ENCODE results near the gene SNX5. TPM values are rescaled to one million over a fixed set of nuclear protein-coding genes. Genes with fewer than 3 reads are reported as not detected.
A peak's percentile ranks its signal among the peaks of the same experiment; 100 is the strongest.

Gene SNX5
- polyA plus RNA-seq, 6 donors from 2014 or later: 102 to 151 (median 122) TPM

DNA sequence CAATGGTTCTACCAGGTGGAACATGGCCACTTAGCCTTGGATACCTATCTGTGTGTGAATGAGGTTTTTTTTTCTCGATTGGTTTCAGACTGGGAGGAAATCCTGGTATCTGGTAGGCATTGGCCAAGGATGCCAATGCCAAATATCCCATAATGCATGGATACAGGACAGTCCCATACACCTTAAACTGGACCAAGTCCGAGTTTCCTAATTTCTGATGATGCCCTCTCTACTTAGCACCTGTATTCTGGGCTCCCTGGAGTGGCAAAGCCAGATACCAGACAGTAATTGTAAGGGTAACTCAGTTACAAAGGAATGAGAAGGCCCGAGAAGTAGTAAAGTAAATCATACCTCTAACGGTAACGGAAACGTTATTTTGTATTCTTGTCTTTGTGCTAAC is 17.9 kb downstream of the SNX5 start:
- no peak for ATAC-seq (ENCODE audit: low read depth in 2 of 2)
- Mint-ChIP-seq H3K27me3 (no peaks in the 10 kb centered on the region), H3K4me1 (peaks cover 43 to 47% (median 44%) of the 10 kb centered on the region in 3 donors), H3K27ac (peak overlapping the region in 3 of 6 donors; percentile 47 to 76 (median 72)), H3K9me3 (no peaks in the 10 kb centered on the region), H3K4me3 (peak overlapping the region in 1 of 8 donors; percentile 57), H3K36me3 (peaks cover 17 to 45% of the 10 kb centered on the region in 2 donors)
- DNase-seq: no peak

DNA sequence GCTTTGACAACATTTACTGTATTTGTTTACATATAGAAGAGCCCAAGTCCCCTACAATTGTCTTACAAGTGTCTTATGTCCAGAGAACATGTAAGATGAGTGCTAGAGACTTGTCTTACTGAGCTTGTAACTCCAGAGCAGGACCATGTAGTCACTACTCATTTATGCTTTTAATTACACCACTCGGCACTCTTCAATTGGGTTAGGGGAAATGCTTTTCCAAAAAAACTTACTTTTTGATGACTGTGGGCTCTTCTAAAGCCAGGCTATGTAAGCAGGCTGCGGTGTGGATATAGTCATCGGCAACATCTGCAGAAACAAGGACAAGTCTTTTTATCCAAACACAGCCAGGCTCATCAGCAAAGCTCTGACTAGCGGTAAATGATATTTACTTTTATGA is 18.7 kb downstream of the SNX5 start:
- no peaks in the 10 kb centered on the region for H3K9me3 Mint-ChIP-seq
- H3K27ac Mint-ChIP-seq: no peak overlapping the region
- peaks cover 38 to 42% (median 39%) of the 10 kb centered on the region in 3 donors for H3K4me1 Mint-ChIP-seq

DNA sequence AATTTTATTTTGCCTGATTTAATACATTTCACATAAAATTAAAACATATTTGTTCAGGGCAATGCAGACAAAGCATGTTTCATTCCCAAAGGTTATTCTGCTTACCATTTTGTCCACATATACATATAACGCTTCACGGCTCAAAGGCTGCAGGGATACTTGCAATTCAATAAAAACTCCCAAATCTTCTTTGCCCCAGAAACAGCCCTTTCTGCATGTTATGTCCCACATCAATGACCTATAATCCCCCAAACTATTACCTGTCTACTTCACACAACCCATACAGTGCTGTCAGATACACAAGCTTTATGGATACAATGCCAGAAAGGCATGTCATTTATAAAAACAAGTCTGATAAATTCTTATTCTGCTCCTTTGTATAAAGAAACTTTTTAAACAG is 20.2 kb downstream of the SNX5 start:
- Mint-ChIP-seq H3K4me1 (peaks cover 36 to 41% (median 38%) of the 10 kb centered on the region in 3 donors), H3K27ac (peak overlapping the region in 2 of 6 donors; percentile 35 to 57), H3K27me3 (no peaks in the 10 kb centered on the region), H3K4me3 (no peak overlapping the region), H3K36me3 (peaks cover 27 to 34% of the 10 kb centered on the region in 2 donors), H3K9me3 (no peaks in the 10 kb centered on the region)
- no peak for ATAC-seq (ENCODE audit: low read depth in 2 of 2)
- no peak for DNase-seq

More for the DNA sequence above, 18.7 kb downstream of the SNX5 start:
- ATAC-seq (ENCODE audit: low read depth in 2 of 2) (no peak), DNase-seq (no peak)
- Mint-ChIP-seq H3K27me3 (no peaks in the 10 kb centered on the region), H3K4me3 (no peak overlapping the region), H3K36me3 (peaks cover 23 to 40% of the 10 kb centered on the region in 2 donors)

- peak overlapping the region in 2 of 6 donors; percentile 33 to 70 for H3K27ac Mint-ChIP-seq
- peaks cover 27 to 34% of the 10 kb centered on the region in 2 donors for H3K36me3 Mint-ChIP-seq
- no peak for DNase-seq
- no peaks in the 10 kb centered on the region for H3K9me3 Mint-ChIP-seq
- peaks cover 32 to 37% (median 33%) of the 10 kb centered on the region in 3 donors for H3K4me1 Mint-ChIP-seq
- H3K27me3 Mint-ChIP-seq: no peaks in the 10 kb centered on the region
- H3K4me3 Mint-ChIP-seq: no peak overlapping the region
- ATAC-seq (ENCODE audit: low read depth in 2 of 2): no peak
Observed at GRCh38 chr20:17947474-17947815, 21.1 kb downstream of the SNX5 start.

GRCh38 chr20:17946572-17947473 is 21.8 kb downstream of the SNX5 start:
- Mint-ChIP-seq H3K27me3 (no peaks in the 10 kb centered on the region), H3K27ac (peak overlapping the region in 4 of 6 donors; percentile 9 to 70 (median 22)), H3K9me3 (no peaks in the 10 kb centered on the region), H3K4me1 (peaks cover 30 to 35% (median 32%) of the 10 kb centered on the region in 3 donors), H3K36me3 (peaks cover 27 to 34% of the 10 kb centered on the region in 2 donors), H3K4me3 (no peak overlapping the region)
- DNase-seq (no peak), ATAC-seq (ENCODE audit: low read depth in 2 of 2) (no peak)

- H3K9me3 Mint-ChIP-seq: no peaks in the 10 kb centered on the region
- peaks cover 32 to 35% (median 34%) of the 10 kb centered on the region in 3 donors for H3K4me1 Mint-ChIP-seq
- H3K36me3 Mint-ChIP-seq: peaks cover 27 to 34% of the 10 kb centered on the region in 2 donors
- DNase-seq (no peak), ATAC-seq (ENCODE audit: low read depth in 2 of 2) (no peak)
- H3K27ac Mint-ChIP-seq: peak overlapping the region in 3 of 6 donors; percentile 18 to 37 (median 27)
- no peaks in the 10 kb centered on the region for H3K27me3 Mint-ChIP-seq
- H3K4me3 Mint-ChIP-seq: no peak overlapping the region
Observed at GRCh38 chr20:17946040-17946439, 22.6 kb downstream of the SNX5 start.

DNA sequence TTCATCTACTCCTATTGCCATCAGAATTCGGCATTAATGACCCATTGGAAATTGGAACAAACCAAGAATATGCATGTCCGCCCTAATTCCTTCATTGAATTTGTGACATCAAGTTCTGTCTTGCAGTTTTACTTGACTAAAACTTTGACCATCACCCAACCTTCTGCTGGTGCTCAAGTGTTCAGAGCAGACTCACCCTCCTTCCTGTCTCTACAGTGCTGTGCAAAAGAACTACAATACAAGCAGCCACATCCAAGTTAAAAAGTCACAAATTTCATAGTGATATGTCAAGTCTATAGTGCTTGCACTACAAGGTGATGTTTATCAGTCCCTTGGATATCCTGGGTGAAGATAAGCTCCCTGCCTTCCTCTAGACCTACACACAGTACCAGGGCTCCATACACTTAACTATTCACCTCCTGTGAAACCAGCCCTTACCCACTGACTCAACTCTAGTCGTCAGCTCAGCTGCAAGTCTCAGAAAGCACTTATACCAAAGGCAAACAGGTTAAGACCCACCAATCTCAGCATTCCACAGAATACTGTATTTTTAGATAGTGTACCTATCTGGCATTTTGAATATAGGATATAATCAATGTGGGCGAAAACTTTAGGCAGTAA is 23.6 kb downstream of the SNX5 start:
- Mint-ChIP-seq H3K27me3 (no peaks in the 10 kb centered on the region), H3K9me3 (no peaks in the 10 kb centered on the region), H3K4me3 (peak overlapping the region in 1 of 8 donors; percentile 74), H3K36me3 (peaks cover 27 to 34% of the 10 kb centered on the region in 2 donors), H3K27ac (peak overlapping the region in 3 of 6 donors; percentile 11 to 84 (median 18)), H3K4me1 (peaks cover 32 to 38% (median 35%) of the 10 kb centered on the region in 3 donors)
- DNase-seq: no peak
- ATAC-seq (ENCODE audit: low read depth in 2 of 2): no peak

DNA sequence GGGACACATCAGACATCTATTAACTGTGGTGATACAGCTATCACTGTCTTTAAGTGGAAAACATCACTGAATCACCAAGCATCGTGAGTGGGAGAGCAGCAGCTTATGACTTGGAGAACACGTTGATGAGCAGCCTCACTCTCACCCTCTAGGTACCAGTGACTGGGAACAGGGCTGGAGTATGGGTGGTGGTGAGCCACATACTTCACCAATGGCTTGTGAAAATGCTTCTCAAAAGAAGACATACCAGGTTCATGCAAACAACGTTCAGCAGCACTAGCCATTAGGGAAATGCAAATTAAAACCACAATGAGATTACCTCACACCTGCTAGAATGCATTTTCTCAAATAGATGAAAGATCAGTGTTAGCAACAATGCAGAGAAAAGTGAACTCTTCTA is 25.3 kb downstream of the SNX5 start:
- DNase-seq: peak; percentile 37
- H3K36me3 Mint-ChIP-seq: peaks cover 21% of the 10 kb centered on the region in 2 donors
- peaks cover 34 to 52% (median 38%) of the 10 kb centered on the region in 3 donors for H3K4me1 Mint-ChIP-seq
- peak overlapping the region in 4 of 6 donors; percentile 16 to 85 (median 55) for H3K27ac Mint-ChIP-seq
- peak; percentile 66 to 67 for ATAC-seq (ENCODE audit: low read depth in 2 of 2)
- no peaks in the 10 kb centered on the region for H3K9me3 Mint-ChIP-seq
- peak overlapping the region in 4 of 8 donors; percentile 23 to 55 (median 24) for H3K4me3 Mint-ChIP-seq
- H3K27me3 Mint-ChIP-seq: no peaks in the 10 kb centered on the region

GRCh38 chr20:17941826-17942196 is 26.8 kb downstream of the SNX5 start:
- Mint-ChIP-seq H3K36me3 (peaks cover 12 to 13% of the 10 kb centered on the region in 2 donors), H3K9me3 (no peaks in the 10 kb centered on the region), H3K4me1 (peaks cover 30 to 50% (median 38%) of the 10 kb centered on the region in 3 donors), H3K4me3 (no peak overlapping the region), H3K27me3 (no peaks in the 10 kb centered on the region), H3K27ac (peak overlapping the region in 2 of 6 donors; percentile 9 to 75)
- ATAC-seq (ENCODE audit: low read depth in 2 of 2) (no peak), DNase-seq (no peak)

DNA sequence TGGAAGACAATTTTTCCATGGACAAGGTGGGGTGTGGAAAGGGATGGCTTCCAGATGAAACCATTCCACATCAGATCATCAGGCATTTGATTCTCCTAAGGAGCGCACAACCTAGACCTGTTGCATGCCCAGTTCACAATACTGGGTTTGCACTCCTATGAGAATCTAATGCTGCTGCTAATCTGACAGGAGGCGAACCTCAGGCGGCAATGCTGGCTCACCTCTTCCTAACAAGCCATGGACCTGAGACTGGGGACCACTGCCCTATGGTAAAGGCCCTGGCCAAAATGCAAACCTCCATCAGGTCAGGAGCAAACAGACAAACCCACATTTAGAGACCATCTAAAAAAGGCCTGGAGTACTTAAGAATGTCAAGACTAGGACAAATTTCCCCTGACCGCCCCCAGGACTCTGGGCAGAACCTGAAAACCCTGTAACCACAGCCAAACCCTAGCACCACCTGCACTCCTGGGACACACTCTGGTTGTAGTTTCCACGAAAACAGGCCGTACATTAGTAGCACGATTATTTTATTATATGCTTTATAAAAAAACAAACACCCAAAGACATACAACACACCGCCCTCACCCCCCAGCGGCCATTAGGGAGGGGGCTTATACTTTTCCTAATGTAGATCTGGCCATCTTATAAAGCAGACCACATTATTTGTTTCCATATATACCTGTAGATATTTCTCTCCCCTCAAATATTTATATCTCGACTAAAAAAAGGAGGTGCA is 27.3 kb downstream of the SNX5 start:
- no peaks in the 10 kb centered on the region for H3K27me3 Mint-ChIP-seq
- peak overlapping the region in 5 of 6 donors; percentile 9 to 84 (median 69) for H3K27ac Mint-ChIP-seq
- no peak overlapping the region for H3K4me3 Mint-ChIP-seq
- H3K9me3 Mint-ChIP-seq: no peaks in the 10 kb centered on the region
- DNase-seq: no peak
- peaks cover 25 to 48% (median 33%) of the 10 kb centered on the region in 3 donors for H3K4me1 Mint-ChIP-seq
- peaks cover 6 to 10% of the 10 kb centered on the region in 2 donors for H3K36me3 Mint-ChIP-seq
- no peak for ATAC-seq (ENCODE audit: low read depth in 2 of 2)

- H3K4me1 Mint-ChIP-seq: peaks cover 21 to 48% (median 31%) of the 10 kb centered on the region in 3 donors
- H3K9me3 Mint-ChIP-seq: no peaks in the 10 kb centered on the region
- DNase-seq (no peak), ATAC-seq (ENCODE audit: low read depth in 2 of 2) (no peak)
- no peaks in the 10 kb centered on the region for H3K27me3 Mint-ChIP-seq
- H3K36me3 Mint-ChIP-seq: peaks cover 5 to 9% of the 10 kb centered on the region in 2 donors
- H3K27ac Mint-ChIP-seq: peak overlapping the region in 3 of 6 donors; percentile 77 to 84 (median 80)
- peak overlapping the region in 1 of 8 donors; percentile 56 for H3K4me3 Mint-ChIP-seq
Observed at GRCh38 chr20:17940224-17940971, 28.2 kb downstream of the SNX5 start.

- H3K4me3 Mint-ChIP-seq: no peak overlapping the region
- no peaks in the 10 kb centered on the region for H3K27me3 Mint-ChIP-seq
- no peak for ATAC-seq (ENCODE audit: low read depth in 2 of 2)
- H3K4me1 Mint-ChIP-seq: peaks cover 16 to 44% (median 26%) of the 10 kb centered on the region in 3 donors
- H3K27ac Mint-ChIP-seq: peak overlapping the region; percentile 58 to 87 (median 78)
- peaks cover under 1 to 2% of the 10 kb centered on the region in 2 donors for H3K36me3 Mint-ChIP-seq
- DNase-seq: no peak
- H3K9me3 Mint-ChIP-seq: no peaks in the 10 kb centered on the region
Observed at GRCh38 chr20:17939622-17940223, 28.9 kb downstream of the SNX5 start.
